A673 (cell line): ENCODE data around the gene SNX18. TPM values are rescaled to one million over a fixed set of nuclear protein-coding genes. Genes with fewer than 3 reads are reported as not detected.

Experiments
- BruUV-seq: library from RNA; stranded (reverse); fragments of 400-500 nt; replicated peaks from 2 replicates; lab custom pipeline; 2021; lab: Mats Ljungman, UMichigan
- CTCF ChIA-PET: fragments of 300-600 bp; sonication (Branson Sonifier 250); formaldehyde crosslinking; loops from one replicate; lab custom pipeline; 2022; ENCODE audit warnings: antibody characterized with exemption; lab: Charles Lee
- POLR2A ChIA-PET: fragments of 300-600 bp; sonication (Branson Sonifier 250); formaldehyde crosslinking; loops from one replicate; lab custom pipeline; 2022; ENCODE audit warnings: antibody characterized with exemption; ENCODE audit not compliant: low non-redundant PET; lab: Charles Lee
- DNase-seq: peaks from one replicate; pipeline ENCODE4 v3.0.0-alpha.2; 2015; ENCODE audit warnings: low spot score
- H3K27ac ChIP-seq: fragments of 200-600 bp; sonication (generic); 2 replicates; pipeline ENCODE4 v1.5.1; 2016; ENCODE audit warnings: mixed run types, low read depth, mild to moderate bottlenecking, mixed read lengths, antibody characterized with exemption, low read length; ENCODE audit not compliant: poor library complexity, severe bottlenecking
- H3K27me3 ChIP-seq: fragments of 200-600 bp; sonication (generic); replicated peaks from 2 replicates; pipeline ENCODE4 v1.6.1; 2017; ENCODE audit warnings: mixed run types, low read depth, mild to moderate bottlenecking, mixed read lengths, antibody characterized with exemption, low read length; ENCODE audit not compliant: insufficient read depth, poor library complexity
- H3K36me3 ChIP-seq: fragments of 200-600 bp; sonication (generic); 2 replicates; pipeline ENCODE4 v1.6.1; 2016; ENCODE audit warnings: mixed run types, mild to moderate bottlenecking, mixed read lengths, antibody characterized with exemption, low read length; ENCODE audit not compliant: insufficient read depth, poor library complexity, severe bottlenecking
- H3K4me1 ChIP-seq: fragments of 200-600 bp; sonication (generic); 2 replicates; pipeline ENCODE4 v1.6.1; 2017; ENCODE audit warnings: mixed run types, mild to moderate bottlenecking, mixed read lengths, antibody characterized with exemption, low read length; ENCODE audit not compliant: insufficient read depth, poor library complexity, severe bottlenecking
- H3K4me3 ChIP-seq: fragments of 200-600 bp; sonication (generic); 2 replicates; pipeline ENCODE4 v1.5.1; 2016; ENCODE audit warnings: low read depth, mixed run types, mild to moderate bottlenecking, mixed read lengths, low read length; ENCODE audit not compliant: poor library complexity, severe bottlenecking
- H3K9me3 ChIP-seq: fragments of 200-600 bp; sonication (generic); 2 replicates; pipeline ENCODE4 v1.6.1; 2016; ENCODE audit warnings: mixed run types, low read depth, mild to moderate bottlenecking, mixed read lengths, antibody characterized with exemption, low read length; ENCODE audit not compliant: poor library complexity, severe bottlenecking
- EZH2 ChIP-seq: fragments of 200-600 bp; sonication (generic); IDR thresholded peaks from 2 replicates; pipeline ENCODE4 v1.6.1; 2017; ENCODE audit warnings: borderline replicate concordance, low read depth, mild to moderate bottlenecking, mixed read lengths, antibody characterized with exemption, low read length; ENCODE audit not compliant: poor library complexity, severe bottlenecking
- intact Hi-C: fragments of 100-400 bp; cut with micrococcal nuclease; formaldehyde crosslinking; loops from one replicate; pipeline ENCODE4 v1.10.0; 2022; ENCODE audit not compliant: unreplicated experiment
- total RNA-seq: library from RNA; stranded (reverse); gene quantifications from 2 replicates; pipeline ENCODE4 v1.2.3, GENCODE V29; 2021
- TF ChIP-seq, protein P1 (sequence below): fragments of 300-800, 200-600 bp; sonication (generic); conservative IDR thresholded peaks from 2 replicates; pipeline ENCODE4 v1.5.1; 2017; ENCODE audit warnings: low read depth, mild to moderate bottlenecking, antibody characterized with exemption, low read length, moderate library complexity, mixed read lengths

SNX18 gene
- total RNA-seq, 1 experiment from 2014 or later, result 140 TPM

DNA sequence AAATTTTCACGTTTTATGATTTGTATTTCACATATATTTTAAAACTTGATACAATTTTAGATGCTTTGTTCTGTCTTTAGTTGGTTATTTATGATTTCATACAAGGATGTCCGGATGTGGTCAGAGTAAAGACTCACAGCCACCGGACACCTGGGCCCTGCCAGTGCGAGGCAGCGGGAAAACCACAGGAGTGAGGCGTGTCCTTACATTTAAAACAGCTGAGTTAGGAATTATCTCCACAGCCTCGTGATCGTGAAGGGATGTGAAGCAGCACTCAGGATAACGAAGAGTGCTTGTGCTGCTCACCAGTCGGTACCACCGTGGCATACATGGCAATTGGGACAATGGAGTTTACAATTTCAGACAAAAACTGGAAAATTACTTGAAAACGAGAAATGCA lies 14.0 kb downstream of the SNX18 start:
- intact Hi-C loops, result no loop called here
- POLR2A ChIA-PET, result interaction anchor here (0.6 kb wide), 1 partner anchor 28 kb away, joined by 4 read pairs; no protein-coding TSS in a partner anchor

DNA sequence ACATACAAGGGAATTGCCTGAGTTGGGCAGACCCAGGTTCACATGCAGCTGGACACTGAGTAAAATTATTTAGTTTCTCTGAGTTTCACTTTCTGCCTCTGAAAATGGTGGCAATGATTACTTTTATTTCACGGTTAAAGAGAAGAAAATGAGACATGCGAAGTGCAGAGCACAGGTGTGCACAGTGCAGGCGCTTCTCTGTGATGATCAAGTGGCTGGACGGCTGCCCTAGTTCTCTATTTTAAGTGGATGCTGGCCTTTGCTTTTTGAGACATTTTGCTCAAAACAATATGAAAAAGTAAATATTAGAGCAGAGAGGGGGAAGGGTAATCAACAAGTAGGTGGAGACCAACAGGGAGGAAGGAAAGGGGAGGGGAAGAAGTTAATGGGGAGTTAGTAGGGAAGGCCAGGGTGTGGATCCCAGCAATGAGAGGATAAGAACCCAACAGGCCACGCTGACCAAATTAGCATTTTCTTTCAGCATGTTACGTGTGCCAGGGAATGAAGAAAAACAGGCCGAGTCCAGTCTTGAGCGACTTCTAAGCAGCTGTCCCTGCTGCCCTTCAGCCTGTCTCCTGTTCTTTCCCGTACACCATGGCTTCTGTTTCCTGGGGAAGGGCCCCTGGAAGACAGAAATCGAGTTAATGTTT lies 16.1 kb downstream of the SNX18 start:
- POLR2A ChIA-PET, result no interaction called here
- CTCF ChIA-PET, result no interaction called here
- no TSS peak for BruUV-seq
- H3K36me3 ChIP-seq, result peaks cover 15% of the 10 kb centered on the region
- H3K4me3 ChIP-seq, result no peak overlapping the region
- intact Hi-C loops, result no loop called here
- no peak for DNase-seq
- peak overlapping the region; percentile 27 for H3K27ac ChIP-seq
- H3K27me3 ChIP-seq, result no peaks in the 10 kb centered on the region
- peaks cover 81% of the 10 kb centered on the region for H3K4me1 ChIP-seq
- no peaks in the 10 kb centered on the region for H3K9me3 ChIP-seq
- TF ChIP-seq, protein P1, sequence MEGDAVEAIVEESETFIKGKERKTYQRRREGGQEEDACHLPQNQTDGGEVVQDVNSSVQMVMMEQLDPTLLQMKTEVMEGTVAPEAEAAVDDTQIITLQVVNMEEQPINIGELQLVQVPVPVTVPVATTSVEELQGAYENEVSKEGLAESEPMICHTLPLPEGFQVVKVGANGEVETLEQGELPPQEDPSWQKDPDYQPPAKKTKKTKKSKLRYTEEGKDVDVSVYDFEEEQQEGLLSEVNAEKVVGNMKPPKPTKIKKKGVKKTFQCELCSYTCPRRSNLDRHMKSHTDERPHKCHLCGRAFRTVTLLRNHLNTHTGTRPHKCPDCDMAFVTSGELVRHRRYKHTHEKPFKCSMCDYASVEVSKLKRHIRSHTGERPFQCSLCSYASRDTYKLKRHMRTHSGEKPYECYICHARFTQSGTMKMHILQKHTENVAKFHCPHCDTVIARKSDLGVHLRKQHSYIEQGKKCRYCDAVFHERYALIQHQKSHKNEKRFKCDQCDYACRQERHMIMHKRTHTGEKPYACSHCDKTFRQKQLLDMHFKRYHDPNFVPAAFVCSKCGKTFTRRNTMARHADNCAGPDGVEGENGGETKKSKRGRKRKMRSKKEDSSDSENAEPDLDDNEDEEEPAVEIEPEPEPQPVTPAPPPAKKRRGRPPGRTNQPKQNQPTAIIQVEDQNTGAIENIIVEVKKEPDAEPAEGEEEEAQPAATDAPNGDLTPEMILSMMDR, result no peak
- no peak for TF ChIP-seq EZH2

More for the DNA sequence above, 14.0 kb downstream of the SNX18 start:
- DNase-seq, result no peak
- BruUV-seq, result no TSS peak
- TF ChIP-seq, protein P1, result no peak
- no peak for TF ChIP-seq EZH2
- Histone ChIP-seq H3K27ac (no peak overlapping the region), H3K36me3 (peaks cover 21% of the 10 kb centered on the region), H3K27me3 (no peaks in the 10 kb centered on the region), H3K4me1 (peaks cover 85% of the 10 kb centered on the region), H3K4me3 (no peak overlapping the region), H3K9me3 (no peaks in the 10 kb centered on the region)
- CTCF ChIA-PET, result no interaction called here

DNA sequence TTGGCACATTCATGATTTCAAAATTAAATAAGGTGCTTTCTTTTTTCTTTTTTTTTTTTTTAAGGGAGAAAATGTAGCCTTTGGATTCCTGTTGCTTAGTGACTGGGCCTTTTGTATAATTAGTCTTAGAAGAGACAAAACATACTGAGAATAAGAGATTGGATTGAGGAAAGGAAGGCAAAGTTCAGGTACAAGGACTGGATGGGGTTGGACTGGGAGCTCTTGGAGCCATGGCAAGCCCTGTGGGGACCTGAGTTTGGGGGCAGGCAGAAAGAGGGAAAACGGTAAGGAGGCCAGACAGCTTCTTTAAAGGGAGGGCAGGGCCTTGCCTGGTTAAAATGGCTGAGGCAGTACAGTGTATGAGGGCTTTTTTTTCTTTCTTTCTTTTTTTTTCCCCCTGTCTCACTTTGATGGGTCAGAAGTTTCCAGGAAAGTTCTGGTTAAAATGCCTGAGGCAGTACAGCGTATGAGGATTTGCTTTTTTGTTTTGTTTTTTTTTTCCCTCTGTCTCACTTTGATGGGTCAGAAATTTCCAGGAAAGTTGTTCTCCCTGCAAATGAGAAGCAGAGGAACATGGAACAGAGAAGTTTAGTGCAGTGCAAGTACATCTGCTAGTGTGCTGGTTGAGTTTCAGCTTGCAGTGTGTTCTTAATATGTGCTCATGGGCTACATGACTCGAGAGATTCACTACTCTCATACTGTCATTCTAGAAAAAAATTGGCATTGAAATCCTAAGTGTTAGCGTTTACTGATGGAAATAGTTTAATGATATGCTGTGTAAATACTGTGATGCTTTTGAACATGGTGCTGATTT lies 16.8 kb downstream of the SNX18 start:
- H3K4me3 ChIP-seq, result no peak overlapping the region
- DNase-seq, result no peak
- TF ChIP-seq, protein P1, result no peak
- TF ChIP-seq EZH2, result no peak
- H3K36me3 ChIP-seq, result peaks cover 20% of the 10 kb centered on the region
- peak overlapping the region; percentile 27 for H3K27ac ChIP-seq
- H3K27me3 ChIP-seq, result no peaks in the 10 kb centered on the region
- no TSS peak for BruUV-seq
- H3K4me1 ChIP-seq, result peaks cover 73% of the 10 kb centered on the region
- no peaks in the 10 kb centered on the region for H3K9me3 ChIP-seq
- intact Hi-C loops, result no loop called here
- CTCF ChIA-PET, result no interaction called here
- POLR2A ChIA-PET, result no interaction called here
